ENCODE measurements around the gene LSM7. TPM values are rescaled to one million over a fixed set of nuclear protein-coding genes. Genes with fewer than 3 reads are reported as not detected.

LSM7 gene
- total and polyA plus RNA-seq, 2 of the 13 experiments (the other 11 are each of a cell fraction or from before 2014, with no cell fraction given): 140 to 205 TPM

GRCh38 chr19:2354670-2355069 is 26.3 kb upstream of the LSM7 start:
- FAIRE-seq: no peak
- TF ChIP-seq SOX5 (CRISPR knock-in tag; IDR thresholded peaks at IDR 0.05; ENCODE audit: borderline replicate concordance): no peak
- TF ChIP-seq, protein P1, sequence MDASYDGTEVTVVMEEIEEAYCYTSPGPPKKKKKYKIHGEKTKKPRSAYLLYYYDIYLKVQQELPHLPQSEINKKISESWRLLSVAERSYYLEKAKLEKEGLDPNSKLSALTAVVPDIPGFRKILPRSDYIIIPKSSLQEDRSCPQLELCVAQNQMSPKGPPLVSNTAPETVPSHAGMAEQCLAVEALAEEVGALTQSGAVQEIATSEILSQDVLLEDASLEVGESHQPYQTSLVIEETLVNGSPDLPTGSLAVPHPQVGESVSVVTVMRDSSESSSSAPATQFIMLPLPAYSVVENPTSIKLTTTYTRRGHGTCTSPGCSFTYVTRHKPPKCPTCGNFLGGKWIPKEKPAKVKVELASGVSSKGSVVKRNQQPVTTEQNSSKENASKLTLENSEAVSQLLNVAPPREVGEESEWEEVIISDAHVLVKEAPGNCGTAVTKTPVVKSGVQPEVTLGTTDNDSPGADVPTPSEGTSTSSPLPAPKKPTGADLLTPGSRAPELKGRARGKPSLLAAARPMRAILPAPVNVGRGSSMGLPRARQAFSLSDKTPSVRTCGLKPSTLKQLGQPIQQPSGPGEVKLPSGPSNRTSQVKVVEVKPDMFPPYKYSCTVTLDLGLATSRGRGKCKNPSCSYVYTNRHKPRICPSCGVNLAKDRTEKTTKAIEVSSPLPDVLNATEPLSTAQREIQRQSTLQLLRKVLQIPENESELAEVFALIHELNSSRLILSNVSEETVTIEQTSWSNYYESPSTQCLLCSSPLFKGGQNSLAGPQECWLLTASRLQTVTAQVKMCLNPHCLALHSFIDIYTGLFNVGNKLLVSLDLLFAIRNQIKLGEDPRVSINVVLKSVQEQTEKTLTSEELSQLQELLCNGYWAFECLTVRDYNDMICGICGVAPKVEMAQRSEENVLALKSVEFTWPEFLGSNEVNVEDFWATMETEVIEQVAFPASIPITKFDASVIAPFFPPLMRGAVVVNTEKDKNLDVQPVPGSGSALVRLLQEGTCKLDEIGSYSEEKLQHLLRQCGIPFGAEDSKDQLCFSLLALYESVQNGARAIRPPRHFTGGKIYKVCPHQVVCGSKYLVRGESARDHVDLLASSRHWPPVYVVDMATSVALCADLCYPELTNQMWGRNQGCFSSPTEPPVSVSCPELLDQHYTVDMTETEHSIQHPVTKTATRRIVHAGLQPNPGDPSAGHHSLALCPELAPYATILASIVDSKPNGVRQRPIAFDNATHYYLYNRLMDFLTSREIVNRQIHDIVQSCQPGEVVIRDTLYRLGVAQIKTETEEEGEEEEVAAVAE (CRISPR knock-in tag; IDR thresholded peaks at IDR 0.05; ENCODE audit: borderline replicate concordance): no peak
- no peak for TF ChIP-seq DBP (CRISPR knock-in tag; IDR thresholded peaks at IDR 0.05; ENCODE audit: not compliant biosample characterization)
- TF ChIP-seq RBM39 (IDR thresholded peaks at IDR 0.05; ENCODE audit: low read depth, low read length, poor library complexity, severe bottlenecking): no peak
- TF ChIP-seq, protein P2, sequence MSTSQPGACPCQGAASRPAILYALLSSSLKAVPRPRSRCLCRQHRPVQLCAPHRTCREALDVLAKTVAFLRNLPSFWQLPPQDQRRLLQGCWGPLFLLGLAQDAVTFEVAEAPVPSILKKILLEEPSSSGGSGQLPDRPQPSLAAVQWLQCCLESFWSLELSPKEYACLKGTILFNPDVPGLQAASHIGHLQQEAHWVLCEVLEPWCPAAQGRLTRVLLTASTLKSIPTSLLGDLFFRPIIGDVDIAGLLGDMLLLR (CRISPR knock-in tag; IDR thresholded peaks at IDR 0.05): no peak
- no peak for TF ChIP-seq ZNF274 (CRISPR knock-in tag; IDR thresholded peaks at IDR 0.05)
- no peak for TF ChIP-seq ZNF331 (CRISPR knock-in tag; IDR thresholded peaks at IDR 0.05)
- no peak for TF ChIP-seq KAT8 (CRISPR knock-in tag; IDR thresholded peaks at IDR 0.05)
- no peak for TF ChIP-seq TBX3 (IDR thresholded peaks at IDR 0.05; ENCODE audit: borderline replicate concordance)
- TF ChIP-seq ZNF350 (CRISPR knock-in tag; IDR thresholded peaks at IDR 0.05; ENCODE audit: borderline replicate concordance, low read depth): no peak
- no peak for TF ChIP-seq ZFP36L2 (CRISPR knock-in tag; IDR thresholded peaks at IDR 0.05)
- no peak for TF ChIP-seq BATF2 (CRISPR knock-in tag; IDR thresholded peaks at IDR 0.05)
- TF ChIP-seq ZNF737 (CRISPR knock-in tag; IDR thresholded peaks at IDR 0.05; ENCODE audit: borderline replicate concordance): no peak
- TF ChIP-seq, protein P3, sequence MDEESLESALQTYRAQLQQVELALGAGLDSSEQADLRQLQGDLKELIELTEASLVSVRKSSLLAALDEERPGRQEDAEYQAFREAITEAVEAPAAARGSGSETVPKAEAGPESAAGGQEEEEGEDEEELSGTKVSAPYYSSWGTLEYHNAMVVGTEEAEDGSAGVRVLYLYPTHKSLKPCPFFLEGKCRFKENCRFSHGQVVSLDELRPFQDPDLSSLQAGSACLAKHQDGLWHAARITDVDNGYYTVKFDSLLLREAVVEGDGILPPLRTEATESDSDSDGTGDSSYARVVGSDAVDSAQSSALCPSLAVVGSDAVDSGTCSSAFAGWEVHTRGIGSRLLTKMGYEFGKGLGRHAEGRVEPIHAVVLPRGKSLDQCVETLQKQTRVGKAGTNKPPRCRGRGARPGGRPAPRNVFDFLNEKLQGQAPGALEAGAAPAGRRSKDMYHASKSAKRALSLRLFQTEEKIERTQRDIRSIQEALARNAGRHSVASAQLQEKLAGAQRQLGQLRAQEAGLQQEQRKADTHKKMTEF (CRISPR knock-in tag; IDR thresholded peaks at IDR 0.05): no peak
- TF ChIP-seq ZNF841 (CRISPR knock-in tag; IDR thresholded peaks at IDR 0.05; ENCODE audit: borderline replicate concordance): no peak
- no peak for TF ChIP-seq FOSL1 (CRISPR knock-in tag; IDR thresholded peaks at IDR 0.05; ENCODE audit: borderline replicate concordance)
- TF ChIP-seq RARA (CRISPR knock-in tag; IDR thresholded peaks at IDR 0.05): no peak

More at GRCh38 chr19:2354670-2355069, 26.3 kb upstream of the LSM7 start:
- H3K4me3 ChIP-seq (replicated peaks in 1 of 3; ENCODE audit: insufficient read depth in 1 of 3, low read depth in 2 of 3, low read length in 3 of 3): no peak overlapping the region
- H3K36me3 ChIP-seq (replicated peaks in 1 of 2; ENCODE audit: control insufficient read depth in 1 of 2, insufficient read depth in 2 of 2, low read length in 2 of 2): no peaks in the 10 kb centered on the region
- ChIA-PET CTCF (ENCODE audit: low intra/inter-chr PET ratio, low total read pairs) (no interaction called here), POLR2A (no interaction called here)
- WGBS (ENCODE audit: low lambda C conversion rate): 90% methylated on average over 6 of the region's 17 CpGs
- H3K9ac ChIP-seq (ENCODE audit: insufficient read depth, low read depth, low read length): no peak overlapping the region
- H3K4me2 ChIP-seq (ENCODE audit: low read depth, low read length): no peak overlapping the region
- no peak for DNase-seq (ENCODE audit: low spot score)
- no peaks in the 10 kb centered on the region for H3K4me1 ChIP-seq (ENCODE audit: insufficient read depth, low read length)
- H3K9me3 ChIP-seq (ENCODE audit: low read length): no peaks in the 10 kb centered on the region
- no peak for ATAC-seq
- BruUV-seq (replicated peaks): no TSS peak
- no peak overlapping the region for H3K27ac ChIP-seq (ENCODE audit: extremely low read length, insufficient read depth, low read length)
- no peak overlapping the region for H2AFZ ChIP-seq (ENCODE audit: low read length)
- H4K20me1 ChIP-seq (ENCODE audit: insufficient read depth, low read length): no peaks in the 10 kb centered on the region
- in situ Hi-C loops (cut with HindIII; ENCODE audit: extremely low pct_ligation_motif_present, low pct_unique_long_range_greater_than_20kb): no loop called here
- no peaks in the 10 kb centered on the region for H3K79me2 ChIP-seq (ENCODE audit: insufficient read depth, low read length)
- H3K27me3 ChIP-seq (ENCODE audit: control insufficient read depth in 1 of 2, insufficient read depth in 2 of 2, low read length in 2 of 2): peaks cover 1 to 8% of the 10 kb centered on the region in 2 experiments; a peak in 4 of 5 replicates
- intact Hi-C loops (cut with micrococcal nuclease; ENCODE audit: unreplicated experiment): no loop called here

All from HepG2 (cell line).